Measurements from ENCODE around the gene CDKN3.
"Not testable (repeated sequence)": the region's sequence is repeated elsewhere in the genome, so short reads cannot be mapped to it uniquely, and the experiment has no call there.

CDKN3 gene

GRCh38 chr14:54424479-54424901, 27.7 kb downstream of the CDKN3 start:
- DNase-seq = no peak

GRCh38 chr14:54425068-54425467, 28.3 kb downstream of the CDKN3 start:
- DNase-seq = no peak

- no peak for DNase-seq
Observed at GRCh38 chr14:54425537-54426274, 28.9 kb downstream of the CDKN3 start.

- no peak for DNase-seq
Observed at GRCh38 chr14:54427871-54428270, 31.1 kb downstream of the CDKN3 start.

GRCh38 chr14:54428527-54428926, 31.7 kb downstream of the CDKN3 start:
- no peak for DNase-seq

GRCh38 chr14:54435500-54435981, 38.7 kb downstream of the CDKN3 start:
- DNase-seq = no peak

GRCh38 chr14:54437954-54438353, 41.1 kb downstream of the CDKN3 start:
- not testable (repeated sequence) for DNase-seq

- no peak for DNase-seq
Observed at GRCh38 chr14:54438703-54439102, 41.9 kb downstream of the CDKN3 start.

- no peak for DNase-seq
Observed at GRCh38 chr14:54440037-54440436, 43.2 kb downstream of the CDKN3 start.

- DNase-seq = no peak
Observed at GRCh38 chr14:54440476-54440872, 43.7 kb downstream of the CDKN3 start.

- peak; percentile 90 to 94 for DNase-seq
Observed at GRCh38 chr14:54440873-54441868, 44.4 kb downstream of the CDKN3 start, which contains the start of gene CNIH1. CNIH1 (minus strand) TSS chr14:54441374; CDS start chr14:54441327, 47 bp downstream.

- not testable (repeated sequence) for DNase-seq
Observed at GRCh38 chr14:54442961-54443360, 46.2 kb downstream of the CDKN3 start.

- DNase-seq = no peak
Observed at GRCh38 chr14:54443981-54444380, 47.2 kb downstream of the CDKN3 start.

GRCh38 chr14:54444681-54445080, 47.9 kb downstream of the CDKN3 start:
- DNase-seq = no peak

- peak; percentile 32 to 42 for DNase-seq
Observed at GRCh38 chr14:54446161-54446693, 49.4 kb downstream of the CDKN3 start.

GRCh38 chr14:54447231-54447692, 50.5 kb downstream of the CDKN3 start:
- no peak for DNase-seq

GRCh38 chr14:54450535-54450934, 53.7 kb downstream of the CDKN3 start:
- DNase-seq = no peak

GRCh38 chr14:54451121-54451601, 54.4 kb downstream of the CDKN3 start:
- no peak for DNase-seq

- no peak for DNase-seq
Observed at GRCh38 chr14:54451961-54452360, 55.2 kb downstream of the CDKN3 start.

GRCh38 chr14:54453252-54453651, 56.4 kb downstream of the CDKN3 start:
- DNase-seq = no peak

GRCh38 chr14:54453990-54454389, 57.2 kb downstream of the CDKN3 start:
- not testable (repeated sequence) for DNase-seq

- no peak for DNase-seq
Observed at GRCh38 chr14:54455363-54455762, 58.6 kb downstream of the CDKN3 start.
